ENCODE results near the gene SRMS. TPM values are rescaled to one million over a fixed set of nuclear protein-coding genes. Genes with fewer than 3 reads are reported as not detected.

The SRMS gene
- not detected for total RNA-seq

DNA sequence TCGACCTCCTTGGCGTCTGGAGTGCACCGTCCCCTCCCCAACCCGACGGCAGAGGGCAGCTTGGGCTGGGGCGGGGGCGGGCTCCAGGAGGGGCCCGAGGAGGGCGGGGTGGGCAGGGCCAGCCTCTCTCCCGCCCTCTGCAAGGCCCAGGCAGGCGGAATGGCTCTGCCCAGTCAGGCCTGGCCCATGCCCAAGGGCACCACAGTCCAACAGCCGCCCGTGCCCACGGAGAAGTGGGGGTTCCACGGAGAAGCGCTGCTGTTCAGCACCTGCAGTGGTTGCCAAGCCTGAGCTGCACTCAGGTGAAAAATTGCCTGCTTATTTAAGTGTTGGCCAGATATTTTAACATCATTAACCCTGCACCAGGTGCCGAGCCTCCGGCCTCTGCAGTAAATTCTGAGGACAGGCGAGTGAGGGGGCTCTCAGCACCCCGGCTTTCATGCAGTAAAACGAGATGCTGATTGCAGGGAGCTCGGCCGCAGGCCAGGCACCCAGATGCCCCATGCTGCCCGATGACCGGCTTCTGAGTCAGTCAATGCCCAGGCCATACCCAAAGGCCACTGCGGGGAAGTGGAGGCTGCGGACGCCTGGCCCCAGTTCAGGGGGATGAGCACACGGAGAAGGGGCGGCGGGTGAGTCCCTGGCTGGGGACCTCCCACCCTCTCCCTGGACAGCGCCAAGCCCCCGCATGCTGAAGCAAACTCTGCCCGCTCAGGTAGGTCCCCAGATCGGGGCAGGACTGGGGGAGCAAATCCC is at the start of gene SRMS:
TSS of gene SRMS (minus strand) at position 25 of the 756 bp plus-strand sequence. CDS start 286 bp downstream, outside the sequence.
- no peak for DNase-seq (ENCODE audit: low spot score in 2 of 2)
- Histone ChIP-seq H3K27me3 (no peaks in the 10 kb centered on the region), H3K9me3 (no peaks in the 10 kb centered on the region), H3K36me3 (no peaks in the 10 kb centered on the region), H3K4me1 (no peaks in the 10 kb centered on the region), H3K4me3 (no peak within 1 kb of the TSS), H3K27ac (no peak within 1 kb of the TSS)
- TF ChIP-seq, protein P1, sequence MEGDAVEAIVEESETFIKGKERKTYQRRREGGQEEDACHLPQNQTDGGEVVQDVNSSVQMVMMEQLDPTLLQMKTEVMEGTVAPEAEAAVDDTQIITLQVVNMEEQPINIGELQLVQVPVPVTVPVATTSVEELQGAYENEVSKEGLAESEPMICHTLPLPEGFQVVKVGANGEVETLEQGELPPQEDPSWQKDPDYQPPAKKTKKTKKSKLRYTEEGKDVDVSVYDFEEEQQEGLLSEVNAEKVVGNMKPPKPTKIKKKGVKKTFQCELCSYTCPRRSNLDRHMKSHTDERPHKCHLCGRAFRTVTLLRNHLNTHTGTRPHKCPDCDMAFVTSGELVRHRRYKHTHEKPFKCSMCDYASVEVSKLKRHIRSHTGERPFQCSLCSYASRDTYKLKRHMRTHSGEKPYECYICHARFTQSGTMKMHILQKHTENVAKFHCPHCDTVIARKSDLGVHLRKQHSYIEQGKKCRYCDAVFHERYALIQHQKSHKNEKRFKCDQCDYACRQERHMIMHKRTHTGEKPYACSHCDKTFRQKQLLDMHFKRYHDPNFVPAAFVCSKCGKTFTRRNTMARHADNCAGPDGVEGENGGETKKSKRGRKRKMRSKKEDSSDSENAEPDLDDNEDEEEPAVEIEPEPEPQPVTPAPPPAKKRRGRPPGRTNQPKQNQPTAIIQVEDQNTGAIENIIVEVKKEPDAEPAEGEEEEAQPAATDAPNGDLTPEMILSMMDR (IDR thresholded peaks at IDR 0.05) = no peak
- intact Hi-C loops (cut with DNase I) = no loop called here

- Histone ChIP-seq H3K27ac (no peak overlapping the region), H3K4me3 (no peak overlapping the region), H3K9me3 (no peaks in the 10 kb centered on the region), H3K27me3 (no peaks in the 10 kb centered on the region), H3K36me3 (peaks cover 59 to 78% of the 10 kb centered on the region in 2 donors), H3K4me1 (peaks cover 0 to 6% of the 10 kb centered on the region in 2 donors)
- intact Hi-C loops (cut with DNase I) = no loop called here
- TF ChIP-seq, protein P1 (IDR thresholded peaks at IDR 0.05) = no peak
- DNase-seq (ENCODE audit: low spot score in 2 of 2) = no peak
Observed at GRCh38 chr20:63596423-63596822, 48.9 kb upstream of the SRMS start.

DNA sequence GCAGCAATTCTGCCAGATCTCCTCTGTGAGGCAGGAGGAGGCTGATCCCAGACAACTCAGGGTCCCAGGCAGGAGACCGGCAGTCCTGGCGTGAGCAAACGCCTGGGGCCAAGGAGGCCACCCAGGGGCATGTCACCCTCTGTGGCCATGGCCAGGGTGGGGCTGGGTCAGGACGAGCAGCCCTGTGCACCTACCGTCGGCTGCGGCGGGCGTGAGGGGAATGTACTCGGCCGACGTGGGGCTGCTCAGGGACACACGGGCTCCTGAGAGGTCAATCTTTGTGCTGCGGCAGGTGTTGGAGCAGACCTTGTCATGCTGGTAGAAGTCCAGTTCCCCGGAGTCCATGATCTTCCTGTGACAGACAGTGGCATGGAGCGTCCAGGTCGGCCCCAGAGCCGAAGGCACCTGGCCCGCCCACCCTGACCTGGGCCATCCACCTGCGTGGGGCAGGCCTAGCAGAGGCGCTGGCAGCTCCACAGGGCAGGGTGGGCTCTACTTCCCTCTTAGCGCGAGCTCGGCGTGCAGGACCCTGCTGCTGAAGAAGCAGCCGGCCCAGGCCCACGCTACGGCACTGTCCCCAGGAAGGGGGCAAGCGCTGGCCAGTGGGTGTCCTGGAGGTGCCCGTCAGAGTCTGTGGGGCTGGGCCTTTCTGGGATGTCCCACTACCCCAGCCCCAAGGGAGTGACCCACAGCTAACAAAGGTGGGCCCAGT is 48.0 kb upstream of the SRMS start:
- H3K27me3 ChIP-seq = no peaks in the 10 kb centered on the region
- DNase-seq (ENCODE audit: low spot score in 2 of 2) = no peak
- no peaks in the 10 kb centered on the region for H3K9me3 ChIP-seq
- no peak overlapping the region for H3K27ac ChIP-seq
- H3K36me3 ChIP-seq = peaks cover 60 to 78% of the 10 kb centered on the region in 2 donors
- intact Hi-C loops (cut with DNase I) = no loop called here
- H3K4me1 ChIP-seq = peaks cover 0 to 6% of the 10 kb centered on the region in 2 donors
- no peak overlapping the region for H3K4me3 ChIP-seq
- TF ChIP-seq, protein P1 (IDR thresholded peaks at IDR 0.05) = no peak

GRCh38 chr20:63594043-63594561 is 46.6 kb upstream of the SRMS start:
- Histone ChIP-seq H3K27me3 (no peaks in the 10 kb centered on the region), H3K9me3 (no peaks in the 10 kb centered on the region), H3K4me3 (no peak overlapping the region), H3K36me3 (peaks cover 68 to 78% of the 10 kb centered on the region in 2 donors), H3K27ac (peak overlapping the region in 1 of 2 donors; percentile 45), H3K4me1 (peaks cover 0 to 6% of the 10 kb centered on the region in 2 donors)
- no peak for DNase-seq (ENCODE audit: low spot score in 2 of 2)
- TF ChIP-seq, protein P1 (IDR thresholded peaks at IDR 0.05) = no peak
- intact Hi-C loops (cut with DNase I) = no loop called here

DNA sequence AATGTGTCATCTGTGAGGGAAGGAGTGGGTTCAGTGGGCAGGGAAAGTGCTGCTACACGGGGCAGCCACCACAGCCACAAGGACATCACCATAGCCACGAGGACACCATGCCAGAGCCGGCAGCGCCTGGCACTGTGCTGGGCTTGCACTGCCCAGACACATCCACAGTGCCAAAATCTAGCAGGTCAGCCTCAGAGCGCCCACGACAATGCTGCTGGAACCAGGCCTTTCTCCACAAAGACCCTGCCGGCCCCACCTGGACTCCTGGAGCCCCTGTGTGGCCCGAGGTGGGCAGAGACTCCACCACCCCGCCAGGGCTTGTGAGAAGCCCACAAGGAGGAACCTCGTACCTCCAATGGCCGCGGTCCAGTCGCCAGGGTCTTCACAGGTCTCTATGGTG is 45.1 kb upstream of the SRMS start:
- Histone ChIP-seq H3K9me3 (no peaks in the 10 kb centered on the region), H3K27me3 (no peaks in the 10 kb centered on the region), H3K36me3 (peaks cover 65 to 75% of the 10 kb centered on the region in 2 donors), H3K4me1 (peaks cover 0 to 6% of the 10 kb centered on the region in 2 donors), H3K27ac (no peak overlapping the region), H3K4me3 (no peak overlapping the region)
- intact Hi-C loops (cut with DNase I) = no loop called here
- no peak for DNase-seq (ENCODE audit: low spot score in 2 of 2)
- TF ChIP-seq, protein P1 (IDR thresholded peaks at IDR 0.05) = no peak

Measured in ascending aorta (tissue), 2 donors.